ENCODE data around the gene GABRB1.

- no peak for TF ChIP-seq CTCF (IDR thresholded peaks at IDR 0.05)
- no peak for TF ChIP-seq POLR2A (IDR thresholded peaks at IDR 0.05)
- TF ChIP-seq POLR2AphosphoS5 (IDR thresholded peaks at IDR 0.05) = no peak
Observed at GRCh38 chr4:47337893-47338292, 306.5 kb downstream of the GABRB1 start.

Measured in prostate gland (tissue), 2 donors.